NCI-H2029 treated with DMSO at 0.1 percent for 48 hours (cell line): ENCODE measurements around the gene ITLN2.
A peak's percentile ranks its signal among the peaks of the same experiment; 100 is the strongest.

Source experiments
- DNase-seq: peaks from one replicate; lab custom pipeline; 2025; lab: John Stamatoyannopoulos, UW

The ITLN2 gene

GRCh38 chr1:160954158-160955104, at the start of gene ITLN2:
Gene ITLN2, minus strand, starts transcription at chr1:160954809. Its CDS starts 68 bp downstream, at chr1:160954741.
- DNase-seq: no peak

GRCh38 chr1:161001525-161001924, 46.9 kb upstream of the ITLN2 start:
- peak; percentile 51 for DNase-seq

GRCh38 chr1:161000736-161001480, 46.3 kb upstream of the ITLN2 start:
- DNase-seq: no peak

- no peak for DNase-seq
These were observed 44.8 kb upstream of the ITLN2 start for GRCh38 chr1:160999376-160999775.

GRCh38 chr1:160997323-160998038, 42.9 kb upstream of the ITLN2 start:
- no peak for DNase-seq

- DNase-seq: no peak
These were observed 41.6 kb upstream of the ITLN2 start for GRCh38 chr1:160996178-160996577.

GRCh38 chr1:160993544-160994193, 39.1 kb upstream of the ITLN2 start:
- DNase-seq: no peak

- peak; percentile 56 for DNase-seq
These were observed 37.4 kb upstream of the ITLN2 start for GRCh38 chr1:160992036-160992435.

GRCh38 chr1:160987359-160988050, 32.9 kb upstream of the ITLN2 start:
- DNase-seq: no peak

- DNase-seq: no peak
These were observed 31.1 kb upstream of the ITLN2 start for GRCh38 chr1:160985723-160986122.

- DNase-seq: no peak
These were observed 27.2 kb upstream of the ITLN2 start for GRCh38 chr1:160981584-160982411.

- no peak for DNase-seq
These were observed 24.7 kb upstream of the ITLN2 start for GRCh38 chr1:160979286-160979685.

GRCh38 chr1:160978510-160978927, 23.9 kb upstream of the ITLN2 start:
- DNase-seq: peak; percentile 84

- DNase-seq: no peak
These were observed 20.4 kb upstream of the ITLN2 start for GRCh38 chr1:160975026-160975425.

- no peak for DNase-seq
These were observed 18.9 kb upstream of the ITLN2 start for GRCh38 chr1:160973491-160973890.

- no peak for DNase-seq
These were observed 18.3 kb upstream of the ITLN2 start for GRCh38 chr1:160972939-160973338.

- no peak for DNase-seq
These were observed 17.0 kb upstream of the ITLN2 start for GRCh38 chr1:160971618-160972056.

- no peak for DNase-seq
These were observed 8.9 kb upstream of the ITLN2 start for GRCh38 chr1:160963521-160963920.

GRCh38 chr1:160961419-160961818, 6.8 kb upstream of the ITLN2 start:
- DNase-seq: no peak

- no peak for DNase-seq
These were observed 2.4 kb upstream of the ITLN2 start for GRCh38 chr1:160956966-160957365.
